Non-pigmented ciliary epithelial cell (primary cell): Measurements from ENCODE around the gene CPVL.

Experiments
- DNase-seq: peaks from one replicate; pipeline ENCODE4 v3.0.0-alpha.2; 2010; ENCODE audit warnings: low read depth

The CPVL gene

DNA sequence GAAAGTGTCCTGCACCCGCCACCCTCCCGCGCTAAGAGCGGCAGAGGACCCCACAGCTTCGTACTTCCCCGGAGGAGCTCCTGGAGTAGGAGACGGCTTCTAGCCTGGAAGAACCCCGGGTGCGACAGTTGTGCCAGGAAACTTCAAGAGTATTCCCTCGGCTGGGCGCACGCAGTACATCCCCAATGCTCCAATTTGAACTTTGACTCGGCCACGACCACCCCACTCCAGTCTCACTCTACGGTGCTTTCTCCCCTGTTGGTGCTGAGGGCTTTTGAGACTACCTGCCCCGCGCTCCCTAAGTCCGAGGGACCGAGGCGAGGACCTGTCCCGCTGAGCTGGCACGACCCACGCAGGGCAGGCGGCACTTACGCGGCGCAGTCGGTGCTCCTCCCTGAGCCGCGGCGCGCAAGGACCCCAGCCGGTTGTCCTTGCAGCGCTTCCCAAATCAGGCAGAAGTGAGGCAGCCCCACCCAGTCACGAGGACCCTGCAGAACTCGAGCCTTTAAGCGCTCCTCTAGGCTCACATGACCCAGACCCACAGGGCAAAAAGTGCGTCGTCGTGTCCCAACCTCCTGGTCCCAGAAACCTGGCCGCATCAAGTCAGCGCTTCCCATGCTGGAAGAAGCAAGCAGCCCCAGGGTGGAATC is at the start of gene CPVL:
TSS of gene CPVL (minus strand) at position 481 of the 650 bp plus-strand sequence. CDS start 25,476 bp downstream, outside the sequence.
- no peak for DNase-seq

DNA sequence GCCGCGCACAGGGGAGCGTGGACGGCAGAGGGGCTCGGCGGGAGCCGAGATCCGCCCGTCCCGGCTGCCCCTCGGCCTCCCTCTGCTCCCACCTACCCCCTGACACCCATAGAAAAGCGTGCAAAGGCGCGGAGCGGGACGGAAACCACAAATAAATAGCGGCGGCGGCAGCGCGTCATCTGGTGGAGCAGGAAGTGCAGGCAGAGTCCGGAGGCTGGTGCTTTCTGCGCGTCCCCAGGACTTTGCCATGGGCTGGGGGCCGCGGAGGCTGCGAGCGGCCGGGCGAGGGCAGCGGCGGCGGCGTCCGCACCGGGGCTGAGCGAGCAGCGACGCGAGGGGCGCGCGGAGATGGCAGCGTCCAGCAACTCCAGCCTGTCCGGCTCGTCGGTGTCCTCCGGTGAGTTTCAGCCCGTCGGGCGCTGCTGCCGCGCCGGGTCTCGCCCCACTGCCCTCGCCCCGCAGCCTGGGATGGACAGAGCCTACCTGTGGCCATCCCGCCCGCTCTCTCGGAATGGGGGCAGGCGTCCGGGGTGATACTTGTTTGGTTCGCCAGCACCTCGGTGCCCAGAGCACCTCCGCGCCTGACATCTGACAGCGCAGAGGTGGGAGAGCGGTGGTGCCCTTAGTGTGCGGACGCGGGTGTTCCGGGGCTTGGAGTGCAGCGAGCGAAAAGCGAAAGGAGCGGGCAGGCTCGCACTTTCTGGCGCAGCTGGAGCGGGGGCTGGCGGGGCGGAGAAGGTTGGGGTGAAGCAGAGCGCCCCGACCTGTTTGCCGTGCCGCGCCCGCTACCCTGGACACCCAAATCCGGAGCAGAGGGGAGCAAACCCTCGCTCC is 48.5 kb upstream of the CPVL start, which contains the start of gene CHN2:
TSS of gene CHN2 (plus strand) at position 182 of the 834 bp plus-strand sequence.
- DNase-seq, result no peak

DNA sequence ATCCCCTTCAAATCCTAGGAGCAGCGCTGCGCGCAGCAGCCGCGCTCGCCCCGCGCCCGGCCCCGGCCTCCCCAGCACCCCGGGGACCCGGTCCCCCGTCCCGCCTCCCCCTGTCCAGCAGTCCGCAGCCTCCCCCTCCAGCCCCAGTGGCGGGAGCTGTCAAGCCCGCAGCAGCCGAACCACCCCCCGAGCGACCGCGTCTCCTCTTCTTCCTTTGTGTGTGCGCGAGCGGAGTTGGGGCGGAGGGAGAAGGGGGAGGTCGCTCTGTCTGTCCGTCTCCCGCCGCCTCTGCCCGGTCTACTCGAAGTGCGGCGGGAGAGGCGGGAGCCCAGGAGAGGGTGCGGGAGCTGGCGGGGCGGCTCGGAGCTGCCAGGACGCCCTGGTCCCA is 47.9 kb upstream of the CPVL start:
- no peak for DNase-seq

DNA sequence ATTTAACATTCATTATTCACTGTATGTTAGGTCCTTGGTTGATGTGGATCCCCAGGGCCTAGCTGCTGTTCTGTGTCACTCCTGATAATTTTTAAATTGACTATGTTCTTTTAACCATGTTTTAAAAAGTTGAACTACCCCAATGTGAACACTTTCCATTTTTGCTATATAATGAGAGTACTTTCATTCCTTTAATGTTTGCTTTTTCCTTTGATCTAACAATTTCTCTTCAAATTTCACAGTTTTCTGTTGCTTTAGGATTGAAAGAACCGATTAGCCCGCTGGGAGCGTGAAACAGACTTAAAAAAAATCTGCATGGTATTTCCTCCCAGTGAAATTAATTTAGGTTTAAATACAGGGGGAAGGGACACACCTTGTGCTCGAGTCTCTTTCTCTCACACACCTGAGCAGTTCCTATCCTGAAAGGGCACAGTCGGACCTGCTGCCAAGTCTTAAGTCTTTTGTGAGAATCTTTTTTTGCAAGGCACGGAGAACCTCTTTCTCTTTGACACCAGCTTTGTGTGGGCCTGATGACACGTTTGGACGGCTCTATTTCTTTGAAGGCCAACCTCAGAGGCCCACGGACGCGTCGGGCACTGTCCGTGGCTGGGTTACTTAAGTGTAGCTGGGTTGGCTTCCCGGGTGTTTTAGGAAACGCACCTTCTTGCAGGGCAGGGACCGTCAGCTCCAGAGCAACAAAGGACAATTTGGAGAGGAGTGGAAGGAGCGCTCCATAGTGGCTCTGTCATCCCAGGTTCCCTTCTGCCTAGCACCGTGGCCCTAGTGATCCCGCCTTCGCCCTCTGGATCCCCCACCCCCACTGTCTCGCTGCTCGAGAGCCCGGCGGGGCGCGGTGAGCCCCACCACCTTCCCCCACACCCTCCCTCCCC is 47.2 kb upstream of the CPVL start:
- no peak for DNase-seq

DNA sequence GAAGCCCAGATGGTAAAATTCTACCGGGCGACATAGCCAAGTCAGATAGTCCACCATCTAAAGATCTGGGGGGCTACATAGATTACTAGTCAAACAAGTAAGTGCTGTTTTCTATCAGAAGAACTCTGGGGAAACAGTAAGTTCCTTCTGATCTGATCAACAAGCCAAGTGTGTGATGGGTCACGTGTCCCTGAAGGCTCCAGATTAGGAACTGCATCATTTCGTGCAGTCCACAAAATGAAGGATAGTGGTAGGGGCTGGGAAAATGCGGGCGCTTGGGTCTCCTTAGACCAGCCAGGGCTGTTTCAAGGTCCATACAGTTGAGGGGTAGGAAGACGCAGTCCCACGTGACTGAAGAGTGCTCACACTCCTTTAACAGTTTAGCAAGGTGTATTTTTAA is 46.5 kb upstream of the CPVL start:
- no peak for DNase-seq

DNA sequence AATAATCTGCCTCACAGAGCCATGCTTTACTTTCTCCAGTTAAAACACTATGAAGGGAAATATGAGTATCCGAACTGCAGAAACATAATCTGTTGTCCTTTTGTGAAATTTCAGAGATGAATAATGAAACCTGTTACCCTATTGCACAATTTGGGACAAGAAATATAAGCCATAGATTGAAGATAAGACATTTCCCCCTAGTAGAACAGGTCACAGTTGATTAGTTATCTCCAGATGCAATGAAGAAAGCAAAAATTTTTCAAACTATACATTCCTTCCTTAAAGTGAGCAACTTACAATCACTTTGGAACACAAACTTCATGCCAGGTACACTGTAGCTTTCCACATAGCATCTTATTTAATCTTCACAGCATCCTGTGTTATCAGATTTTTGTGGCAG is 46.0 kb upstream of the CPVL start:
- DNase-seq, result no peak

DNA sequence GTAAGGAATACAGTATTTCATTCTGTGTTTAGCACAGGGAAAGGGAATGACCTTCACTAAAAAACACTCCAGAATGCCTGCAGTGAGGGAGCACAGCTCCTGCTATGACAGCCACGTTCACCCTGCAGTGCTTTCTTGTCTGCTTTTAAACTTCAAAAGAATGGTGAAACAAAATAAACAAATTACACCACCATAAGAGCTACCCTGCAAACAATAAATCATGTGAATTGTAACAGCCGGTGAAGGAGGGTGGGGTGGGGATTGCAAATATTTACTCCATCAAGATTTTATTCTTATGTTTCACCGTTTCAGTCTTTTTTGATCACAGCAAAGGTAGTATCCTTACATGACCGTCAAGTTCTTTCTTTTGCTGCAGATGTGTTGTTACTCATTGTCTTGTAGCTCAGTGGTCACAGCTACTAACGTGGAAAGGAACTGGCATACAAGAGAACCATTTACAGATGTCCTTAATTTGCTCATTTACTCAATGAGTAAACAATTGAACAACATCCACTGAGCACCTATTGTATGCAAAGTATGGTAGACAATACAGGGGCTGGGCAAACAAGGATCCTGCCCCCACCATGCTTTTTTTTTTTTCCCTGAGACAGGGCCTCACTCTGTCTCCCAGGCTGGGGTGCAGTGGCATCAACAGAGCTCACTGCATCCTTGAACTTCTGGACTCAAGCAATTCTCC is 44.2 kb upstream of the CPVL start:
- DNase-seq, result no peak

DNA sequence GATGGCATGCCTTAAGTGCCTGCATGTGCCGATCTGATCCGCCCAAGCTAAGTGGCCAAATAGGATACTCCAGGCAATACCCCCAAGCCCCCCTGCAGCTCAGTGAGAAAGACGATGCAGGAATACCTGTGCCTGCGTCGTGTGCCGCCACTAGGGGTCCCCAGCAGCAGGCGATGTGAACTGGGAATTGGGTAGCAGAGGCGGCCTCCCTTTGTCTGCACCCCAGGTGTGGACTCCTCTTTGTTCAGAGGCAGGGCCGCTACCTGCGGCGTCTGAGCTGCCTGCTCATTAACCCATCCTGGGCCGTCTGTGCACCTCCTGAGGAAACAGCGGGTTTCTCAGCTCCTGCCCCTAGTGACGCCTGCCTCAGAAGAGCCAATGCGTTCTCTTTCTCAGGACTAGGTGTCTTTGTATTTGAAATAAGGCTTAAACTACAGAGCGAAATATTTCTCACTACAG is 43.4 kb upstream of the CPVL start:
- no peak for DNase-seq

DNA sequence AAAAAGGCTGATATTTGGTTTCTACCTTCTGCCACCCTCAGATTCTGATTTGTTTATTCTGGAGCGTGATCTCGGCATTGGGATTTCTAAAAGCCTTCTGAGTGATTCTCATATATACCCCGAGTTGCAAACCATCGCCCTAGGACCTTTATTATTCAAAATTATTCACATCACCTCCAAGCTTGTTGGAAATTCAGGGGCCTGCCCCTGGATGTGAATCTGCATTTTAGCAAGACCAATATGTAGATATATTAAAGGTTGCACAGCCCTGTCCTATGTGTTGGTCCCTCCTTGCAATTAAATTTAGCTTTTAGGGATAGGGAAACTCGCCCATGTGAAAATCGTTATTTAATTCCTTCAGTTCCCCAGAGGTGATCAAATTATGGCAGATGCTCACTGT is 39.3 kb upstream of the CPVL start:
- DNase-seq, result no peak

DNA sequence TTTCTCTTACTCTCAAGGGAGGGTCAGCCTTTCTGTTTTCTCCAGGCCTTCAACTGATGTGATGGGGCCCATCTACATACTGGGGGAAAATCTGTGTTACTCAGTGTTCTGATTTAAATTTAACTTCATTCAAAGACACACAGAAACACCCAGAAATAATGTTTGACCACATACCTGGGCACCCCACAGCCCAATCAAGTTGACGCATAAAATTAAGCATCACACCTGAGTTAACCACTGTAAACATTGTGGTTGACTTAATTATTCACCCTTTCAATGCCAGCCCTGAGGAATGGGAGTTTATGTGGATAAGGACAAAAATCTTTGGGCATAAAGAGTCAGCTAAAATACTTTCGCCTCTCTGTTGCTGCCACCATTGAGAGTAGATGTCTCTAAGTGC is 38.3 kb upstream of the CPVL start:
- no peak for DNase-seq

DNA sequence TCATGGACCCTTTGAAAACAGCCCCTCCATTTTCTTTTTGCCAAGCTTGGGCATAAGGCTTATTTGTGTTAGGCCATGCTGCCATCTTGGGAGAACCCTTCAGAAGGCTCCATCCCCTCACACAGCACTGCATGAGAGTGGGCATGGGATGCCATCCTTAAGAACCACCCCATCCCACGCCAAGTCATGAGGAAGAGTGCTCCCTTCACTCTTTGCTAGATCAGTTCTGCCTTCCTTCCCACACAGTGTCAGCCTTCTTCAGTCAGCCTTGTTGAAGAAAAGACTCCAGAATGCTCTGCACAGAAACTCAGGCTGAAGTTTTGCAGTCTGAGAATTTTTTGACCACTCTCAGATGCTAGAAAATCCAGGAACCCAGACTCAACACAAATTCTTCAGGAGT is 32.8 kb upstream of the CPVL start:
- no peak for DNase-seq

DNA sequence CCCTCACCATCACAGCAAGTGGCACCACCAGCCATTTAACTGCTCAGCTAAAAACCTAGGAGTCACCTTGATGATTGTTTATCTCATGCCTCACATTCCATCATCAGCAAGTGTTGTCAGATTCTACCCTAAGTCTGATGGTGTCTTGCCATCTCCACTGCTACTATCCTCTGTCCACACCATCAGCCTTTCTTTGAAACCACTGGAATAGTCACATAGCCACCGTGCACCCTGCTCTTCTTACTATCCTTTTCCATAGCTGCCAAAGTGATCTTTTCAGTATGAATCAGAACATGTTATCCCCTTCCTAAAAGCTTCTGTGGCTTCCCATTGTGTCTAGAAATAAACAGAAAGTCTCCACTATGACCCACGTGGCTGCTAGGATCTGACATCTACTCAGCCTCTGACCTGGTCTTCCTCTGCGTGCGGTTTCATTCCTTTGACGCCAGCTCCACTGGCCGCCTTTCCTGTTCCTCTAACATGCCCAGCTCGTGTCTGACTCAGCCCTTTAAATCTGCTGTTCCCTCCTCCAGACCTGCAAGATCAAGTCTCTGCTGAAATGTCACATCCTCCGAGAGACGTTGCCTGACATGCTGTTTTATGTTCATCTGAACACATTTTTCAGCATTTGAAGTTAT is 31.7 kb upstream of the CPVL start:
- no peak for DNase-seq

DNA sequence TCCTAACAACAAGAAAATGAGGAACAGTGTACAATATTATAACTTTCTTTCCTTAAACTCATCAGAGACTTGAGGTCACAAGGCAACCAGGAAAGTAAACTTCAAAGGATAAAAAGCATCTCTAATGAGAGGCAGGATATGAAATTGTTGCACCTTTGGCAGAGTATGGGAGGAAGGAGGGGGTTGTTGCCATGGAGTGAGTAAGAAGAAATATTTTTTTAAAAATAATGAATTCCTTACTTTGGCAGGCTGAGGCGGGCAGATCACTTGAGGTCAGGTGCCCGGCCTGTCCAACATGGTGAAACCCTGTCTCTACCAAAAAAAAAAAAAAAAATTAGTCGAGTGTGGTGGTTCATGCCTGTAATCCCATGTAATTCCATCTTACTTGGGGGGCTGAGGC is 27.1 kb upstream of the CPVL start:
- DNase-seq, result no peak

DNA sequence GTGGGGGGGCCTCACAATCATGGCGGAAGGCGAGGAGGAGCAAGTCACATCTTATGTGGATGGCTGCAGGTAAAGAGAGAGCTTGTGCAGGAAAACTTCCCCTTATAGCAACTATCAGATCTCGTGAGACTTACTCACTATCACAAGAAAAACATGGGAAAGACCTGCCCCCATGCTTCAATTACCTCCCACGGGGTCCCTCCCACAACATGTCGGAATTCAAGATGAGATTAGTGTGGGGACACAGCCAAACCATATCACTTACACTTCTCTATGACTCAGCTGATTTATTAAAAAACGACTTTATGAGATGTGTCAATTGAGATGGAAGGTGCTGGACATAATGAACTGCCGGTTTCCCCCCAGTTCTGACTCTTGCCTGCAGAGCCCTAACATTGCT is 24.4 kb upstream of the CPVL start:
- no peak for DNase-seq

DNA sequence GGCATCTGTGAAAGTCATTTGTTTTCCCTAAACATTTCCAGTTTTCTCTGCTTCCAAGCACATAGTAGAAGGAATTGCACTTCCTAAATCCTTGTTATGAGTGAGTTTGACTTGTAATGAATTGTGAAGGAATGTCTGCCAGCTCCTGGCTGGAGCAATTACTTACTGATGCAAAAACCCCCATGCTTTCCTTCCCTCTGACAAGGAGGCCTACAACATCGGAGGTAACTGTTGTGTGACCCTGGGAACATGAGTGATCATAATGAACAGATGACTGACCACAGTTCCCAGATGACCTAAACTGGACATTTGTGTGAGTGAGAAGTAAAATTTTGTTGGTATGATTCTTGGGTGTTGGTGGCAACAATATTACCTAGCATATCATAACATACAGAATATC is 21.4 kb upstream of the CPVL start:
- DNase-seq, result no peak

DNA sequence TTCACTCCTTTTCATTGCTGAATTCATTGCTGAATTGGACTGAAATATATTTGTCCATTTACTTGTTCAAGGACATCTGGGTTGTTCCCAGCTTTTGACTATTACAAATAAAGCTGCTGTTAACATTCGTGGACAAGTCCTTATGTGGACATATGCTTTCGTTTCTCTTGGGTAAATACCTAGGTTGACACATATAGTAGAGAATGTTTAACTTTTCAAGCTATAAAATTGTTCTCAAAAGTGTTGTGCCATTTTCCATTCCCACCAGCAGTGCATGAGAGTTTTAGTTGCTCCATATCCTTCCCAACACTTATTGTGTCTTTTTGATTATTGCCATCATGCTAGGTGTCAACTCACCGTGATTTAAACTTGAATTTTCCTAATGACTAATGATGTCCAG is 17.5 kb upstream of the CPVL start:
- DNase-seq, result no peak

DNA sequence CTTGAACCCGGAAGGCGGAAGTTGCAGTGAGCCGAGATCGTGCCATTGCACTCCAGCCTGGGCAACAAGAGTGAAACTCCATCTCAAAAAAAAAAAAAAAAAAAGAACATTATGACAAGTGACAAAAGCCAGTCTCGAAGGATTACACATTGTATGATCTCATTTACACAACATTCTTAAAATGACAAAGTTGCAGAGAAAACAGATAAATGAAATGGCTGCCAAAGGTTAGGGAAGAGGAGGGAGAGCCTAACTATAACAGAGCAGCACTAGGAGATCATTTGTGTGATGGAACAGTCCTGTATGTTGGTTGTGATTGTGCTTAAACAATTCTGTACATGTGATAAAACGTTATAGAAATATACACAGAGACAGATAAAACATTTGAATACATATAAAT is 16.2 kb upstream of the CPVL start:
- DNase-seq, result no peak

DNA sequence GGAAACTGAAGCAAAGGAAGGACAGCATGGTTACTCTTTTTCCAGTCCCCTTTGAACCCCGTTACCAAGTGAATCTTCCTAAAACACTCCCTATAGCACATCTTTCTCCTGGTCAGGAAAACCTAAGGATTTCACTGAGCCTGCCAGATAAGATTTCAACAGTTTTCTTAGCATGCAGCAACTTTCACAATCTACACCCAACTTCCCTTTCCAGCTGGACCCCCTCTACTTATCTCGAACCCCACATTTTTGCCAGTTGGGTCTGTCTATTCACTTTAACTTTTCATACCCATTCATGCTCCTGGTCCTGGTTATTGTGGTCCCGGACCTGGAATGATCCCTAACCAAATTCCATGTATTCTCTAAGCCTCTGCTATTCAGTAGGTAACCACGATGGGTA is 14.9 kb upstream of the CPVL start:
- DNase-seq, result no peak

DNA sequence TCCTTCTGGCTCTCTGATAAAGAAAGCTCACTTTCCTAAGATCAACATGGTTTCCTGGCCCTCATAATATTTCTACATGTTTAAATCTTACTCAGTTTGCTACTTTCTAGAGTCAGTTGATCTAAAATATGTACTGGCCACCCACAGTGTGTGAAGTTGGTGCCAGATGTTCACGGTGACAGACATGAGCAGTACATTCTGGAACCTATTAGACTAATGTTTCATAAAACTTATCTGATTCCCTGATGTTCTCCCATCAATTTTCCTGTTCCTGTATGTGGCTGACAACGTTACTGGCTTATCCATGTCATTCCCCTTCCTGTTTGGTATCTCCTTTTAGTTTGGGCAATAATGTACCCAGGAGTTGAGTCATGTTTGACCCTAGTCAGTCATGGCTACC is 13.7 kb upstream of the CPVL start:
- DNase-seq, result no peak

DNA sequence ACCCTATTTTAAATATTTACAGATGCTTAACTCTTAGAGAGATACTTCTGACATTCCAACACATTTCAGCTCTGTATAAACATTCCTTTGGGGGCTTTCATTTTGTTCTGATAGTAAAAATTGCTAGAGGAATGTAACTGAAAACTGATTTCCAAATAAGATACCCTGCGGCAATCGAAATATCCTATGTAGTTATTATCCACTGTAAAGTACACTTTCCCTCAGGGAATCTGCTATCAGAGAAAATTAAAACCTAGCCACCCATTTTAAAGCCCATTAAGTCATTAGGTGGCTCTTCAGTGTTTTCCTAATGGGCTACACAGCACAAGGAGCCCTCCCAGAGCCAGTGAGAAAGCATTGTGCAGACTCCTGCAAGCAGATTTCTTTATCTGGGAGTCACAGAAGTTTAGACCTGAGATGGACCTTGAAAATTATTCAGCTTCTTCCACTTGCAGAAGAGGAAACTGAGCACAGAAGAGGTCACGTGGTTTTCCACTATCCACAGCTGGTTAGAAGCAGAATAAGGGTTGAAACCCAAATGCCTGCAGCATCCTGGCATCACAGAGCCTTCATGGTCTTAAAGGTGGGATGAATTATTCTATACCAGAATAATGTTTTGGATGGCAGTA is 12.6 kb upstream of the CPVL start:
- no peak for DNase-seq

DNA sequence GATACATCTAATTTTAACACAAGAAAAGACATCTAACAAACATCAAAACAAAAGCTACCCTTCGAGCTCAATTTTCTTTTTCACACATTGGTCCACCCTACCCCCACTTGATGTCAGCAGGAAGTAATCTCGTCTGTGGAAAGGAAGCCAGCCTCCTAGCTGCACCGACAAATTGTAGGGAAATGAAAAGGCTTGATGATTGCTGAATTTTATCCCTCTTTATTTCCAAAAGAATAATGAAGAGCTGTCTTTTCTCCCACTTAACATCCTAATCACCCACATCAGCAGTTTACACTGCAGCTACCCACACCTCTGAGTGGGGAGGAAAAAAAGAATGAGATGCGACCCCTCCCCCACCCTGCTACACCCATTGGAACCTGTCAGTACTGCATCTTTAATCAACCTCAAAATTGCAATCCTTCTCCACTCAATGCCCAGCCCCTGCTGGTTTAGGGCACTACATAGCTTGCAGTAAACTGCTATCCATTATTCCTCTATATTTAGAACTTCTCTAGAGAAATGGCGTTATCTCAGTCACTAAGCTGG is 10.6 kb upstream of the CPVL start:
- DNase-seq, result no peak
